Measurements from ENCODE around the gene TNFRSF19. TPM values are rescaled to one million over a fixed set of nuclear protein-coding genes. Genes with fewer than 3 reads are reported as not detected.

Gene TNFRSF19
- polyA plus RNA-seq, 12 donors = 15.7 to 126 (median 22.0) TPM; not detected in 1

- DNase-seq = no peak
Measured at GRCh38 chr13:23711355-23711754, 141.1 kb downstream of the TNFRSF19 start.

GRCh38 chr13:23714672-23715071, 144.5 kb downstream of the TNFRSF19 start:
- DNase-seq = no peak

GRCh38 chr13:23715092-23715761, 145.0 kb downstream of the TNFRSF19 start:
- no peak for DNase-seq

- DNase-seq = no peak
Measured at GRCh38 chr13:23715762-23716235, 145.6 kb downstream of the TNFRSF19 start.

- no peak for DNase-seq
Measured at GRCh38 chr13:23716401-23716800, 146.2 kb downstream of the TNFRSF19 start.

GRCh38 chr13:23718996-23719395, 148.8 kb downstream of the TNFRSF19 start:
- no peak for DNase-seq

GRCh38 chr13:23722726-23723453, 152.7 kb downstream of the TNFRSF19 start:
- no peak for DNase-seq

GRCh38 chr13:23723471-23723870, 153.3 kb downstream of the TNFRSF19 start:
- DNase-seq = no peak

GRCh38 chr13:23724196-23724970, 154.2 kb downstream of the TNFRSF19 start:
- DNase-seq = no peak

Other genes starting within 250 kb of the TNFRSF19 start
- 10 to 100 TPM; 22.9 to 75.7 (median 54.4) TPM for gene SACS, start 136.7 kb upstream of the TNFRSF19 start, polyA plus RNA-seq (ENCODE audit: insufficient read length in 12 of 12)

All from muscle of arm (tissue), 12 donors.